GM20000 (cell line): ENCODE measurements around the gene KRTAP10-12.

Experiments used
- DNase-seq: peaks from one replicate; pipeline ENCODE4 v3.0.0; 2012; ENCODE audit warnings: low spot score
- CTCF ChIP-seq: IDR thresholded peaks from 2 replicates; pipeline ENCODE4 v1.5.1; 2012; ENCODE audit warnings: mild to moderate bottlenecking, control low read depth; ENCODE audit errors: extremely low read depth, missing control alignments

KRTAP10-12 gene

GRCh38 chr21:44729336-44730027, 32.5 kb downstream of the KRTAP10-12 start:
- no peak for DNase-seq
- no peak for TF ChIP-seq CTCF

GRCh38 chr21:44730028-44730395, 33.0 kb downstream of the KRTAP10-12 start:
- no peak for DNase-seq
- TF ChIP-seq CTCF, result no peak

GRCh38 chr21:44730951-44731579, 34.1 kb downstream of the KRTAP10-12 start:
- no peak for TF ChIP-seq CTCF
- DNase-seq, result no peak

GRCh38 chr21:44732263-44732662, 35.3 kb downstream of the KRTAP10-12 start:
- DNase-seq, result no peak
- TF ChIP-seq CTCF, result no peak

- TF ChIP-seq CTCF, result no peak
- no peak for DNase-seq
Measured at GRCh38 chr21:44732956-44733355, 36.0 kb downstream of the KRTAP10-12 start.

- no peak for TF ChIP-seq CTCF
- DNase-seq, result no peak
Measured at GRCh38 chr21:44734026-44734745, 37.2 kb downstream of the KRTAP10-12 start.

- TF ChIP-seq CTCF, result no peak
- DNase-seq, result no peak
Measured at GRCh38 chr21:44734841-44735240, 37.9 kb downstream of the KRTAP10-12 start.
